Pancreas (tissue), 10 donors: ENCODE data around the gene PRKCA. TPM values are rescaled to one million over a fixed set of nuclear protein-coding genes. Genes with fewer than 3 reads are reported as not detected.

Experiments used
- ATAC-seq, 4 donors: fragments of 200-7000 bp; cut with Tn5 transposase; one replicate each; pipeline versions ENCODE4 v1.8.0 to v1.9.1; 2020; ENCODE audit warnings: mild to moderate bottlenecking in 4 of 4, moderate library complexity in 4 of 4
- DNase-seq, 6 donors: peaks; one replicate each; pipeline ENCODE4 v3.0.0-alpha.2; 2020
- FAIRE-seq: peaks from 2 replicates; lab custom pipeline; 2012; peaks lifted over from hg19 to GRCh38; lab: Jason Lieb, UNC
- H3K27ac ChIP-seq, 4 donors: fragments of 200-600 bp; sonication (generic); 1 replicate in 3 of 4; 2 replicates in 1 of 4; pipeline versions ENCODE4 v1.5.0 to v1.8.0; 2020
- H3K27me3 ChIP-seq, 4 donors: fragments of 200-600 bp; one replicate each; pipeline ENCODE4 v1.8.0; 2021
- H3K36me3 ChIP-seq, 3 donors: fragments of 200-600 bp; sonication (generic) in 1 of 3; one replicate each; pipeline versions ENCODE4 v1.5.0 to v1.8.0; 2020 to 2021
- H3K4me1 ChIP-seq, 3 donors: fragments of 200-600 bp; one replicate each; pipeline ENCODE4 v1.8.0; 2021
- H3K4me3 ChIP-seq, 4 donors: fragments of 200-600 bp; sonication (generic) in 2 of 4; one replicate each; pipeline versions ENCODE4 v1.5.0 to v1.8.0; 2020 to 2021
- H3K9me3 ChIP-seq, 4 donors: fragments of 200-600 bp; one replicate each; pipeline ENCODE4 v1.8.0; 2021
- CTCF ChIP-seq, 4 donors: fragments of 200-600 bp; sonication (generic) in 3 of 4; IDR thresholded peaks; one replicate each; pipeline versions ENCODE4 v1.5.0 to v1.8.0; 2021; ENCODE audit warnings: antibody characterized with exemption in 4 of 4
- WGBS, 2 donors: extraction: QIAGEN DNeasy Blood & Tissue Kit; methylation state at CpG; one replicate each; pipeline ENCODE4 v1.1.7; 2013; 5-methylcytosine and 5-hydroxymethylcytosine counted together
- intact Hi-C, 3 donors: fragments of 100-400 bp; cut with DNase I; formaldehyde crosslinking; loops; one replicate each; pipeline versions ENCODE4 v1.11.1 to v1.14.2; 2022
- polyA plus RNA-seq, 2 donors: library from polyadenylated mRNA; stranded (reverse); fragments of 200-250 nt; gene quantifications; one replicate each; pipeline ENCODE4 v1.2.3, GENCODE V29; 2013
- total RNA-seq, 6 donors: library from RNA; stranded (reverse); fragmentation: NEBNext Ultra II Directional in 4 of 6; extraction: Animal tissue kit (Norgen Biotek cat#: 25700) in 4 of 6; gene quantifications; one replicate each; pipeline versions ENCODE4 v1.2.1 to v1.2.4, GENCODE V29; 2021 to 2023
- donor health status: healthy with polysubstance abuse.
- donor health status: DM: no; HTN: no; CAD: no; lungs with moderate emphysema.
- donor health status: DM: no; HTN: no; CAD: no.
- donor health status: control.
- donor health status: control.
- donor health status: Bipolar disorder and iron deficiency.
- donor health status: DM: yes; HTN: yes; CAD: no.
- donor health status: DM: no; HTN: no; CAD: no.
- donor health status: DM: no; HTN: no; CAD: no.
- donor health status: DM: yes; HTN: yes; CAD: no.

The PRKCA gene
- total and polyA plus RNA-seq, 8 donors, result 3.5 to 22.3 (median 10.2) TPM

GRCh38 chr17:66837885-66838665, 535.7 kb downstream of the PRKCA start:
- H3K4me1 ChIP-seq, result no peaks in the 10 kb centered on the region
- H3K4me3 ChIP-seq, result no peak overlapping the region
- no peaks in the 10 kb centered on the region for H3K9me3 ChIP-seq
- WGBS, 2 donors, result 76 to 86% methylated on average over 11 of the region's 11 CpGs
- no peak for FAIRE-seq
- H3K27ac ChIP-seq, result no peak overlapping the region
- no peak for DNase-seq
- H3K27me3 ChIP-seq, result peaks cover 0 to 5% (median 0%) of the 10 kb centered on the region in 4 donors
- no peak for TF ChIP-seq CTCF (IDR thresholded peaks at IDR 0.05)
- no peak for ATAC-seq
- H3K36me3 ChIP-seq, result no peaks in the 10 kb centered on the region
- intact Hi-C loops, result no loop called here

DNA sequence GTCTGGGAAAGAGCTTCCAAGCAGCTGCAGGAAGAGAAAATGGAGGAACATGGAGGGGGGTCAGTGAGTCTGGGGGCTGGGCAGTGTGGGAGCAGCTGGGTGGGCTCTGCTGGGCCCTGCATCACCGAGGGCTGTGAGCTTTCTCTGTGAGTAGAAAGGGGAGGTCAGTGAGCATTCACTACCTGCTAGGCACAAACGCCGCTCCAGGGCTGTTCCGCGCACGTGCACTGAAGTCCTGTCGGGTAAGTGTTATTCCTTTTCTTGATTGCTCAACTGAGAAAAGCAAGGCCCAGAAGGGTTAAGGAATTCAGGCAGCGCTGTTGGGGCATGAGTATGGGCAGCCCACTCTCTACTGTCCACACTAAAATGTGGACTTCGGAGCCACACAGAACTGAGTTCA, 537.2 kb downstream of the PRKCA start:
- no peak for TF ChIP-seq CTCF (IDR thresholded peaks at IDR 0.05)
- Histone ChIP-seq H3K27me3 (peaks cover 0 to 2% (median 0%) of the 10 kb centered on the region in 4 donors), H3K36me3 (no peaks in the 10 kb centered on the region), H3K4me3 (no peak overlapping the region), H3K4me1 (no peaks in the 10 kb centered on the region), H3K27ac (no peak overlapping the region), H3K9me3 (no peaks in the 10 kb centered on the region)
- 88 to 89% methylated on average over 9 of the region's 9 CpGs for WGBS, 2 donors
- intact Hi-C loops, result no loop called here
- DNase-seq, result no peak
- FAIRE-seq, result no peak
- ATAC-seq, result no peak

DNA sequence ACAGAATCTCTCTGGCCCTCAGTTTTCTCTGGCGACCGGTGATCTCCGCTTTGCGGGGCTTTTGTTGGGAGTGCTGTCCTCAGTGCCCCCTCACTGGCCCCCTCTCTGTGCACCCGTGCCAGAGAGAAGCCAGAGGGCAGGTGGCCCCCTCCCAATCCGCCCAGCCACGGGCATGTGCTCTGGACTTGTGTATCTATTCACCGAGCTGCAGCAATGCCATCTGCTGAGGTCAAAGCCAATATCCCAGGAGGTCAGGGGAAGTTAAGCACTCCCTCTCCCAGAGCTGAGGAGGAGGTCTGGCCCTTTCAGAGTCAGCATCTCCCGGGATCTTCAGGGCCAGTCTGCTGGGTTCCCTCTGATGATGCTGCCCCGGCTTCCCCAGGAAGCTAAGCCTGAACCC, 537.6 kb downstream of the PRKCA start:
- Histone ChIP-seq H3K27me3 (no peaks in the 10 kb centered on the region), H3K4me1 (no peaks in the 10 kb centered on the region), H3K9me3 (no peaks in the 10 kb centered on the region), H3K4me3 (no peak overlapping the region), H3K36me3 (no peaks in the 10 kb centered on the region), H3K27ac (no peak overlapping the region)
- intact Hi-C loops, result no loop called here
- FAIRE-seq, result no peak
- 71 to 72% methylated on average over 10 of the region's 10 CpGs for WGBS, 2 donors
- no peak for ATAC-seq
- no peak for DNase-seq
- TF ChIP-seq CTCF (IDR thresholded peaks at IDR 0.05), result no peak

GRCh38 chr17:66841328-66841727, 538.9 kb downstream of the PRKCA start:
- WGBS, 2 donors, result 43 to 57% methylated on average over 4 of the region's 4 CpGs
- FAIRE-seq, result no peak
- no peaks in the 10 kb centered on the region for H3K9me3 ChIP-seq
- no peak overlapping the region for H3K4me3 ChIP-seq
- TF ChIP-seq CTCF (IDR thresholded peaks at IDR 0.05), result no peak
- no peak overlapping the region for H3K27ac ChIP-seq
- no peak for DNase-seq
- H3K4me1 ChIP-seq, result no peaks in the 10 kb centered on the region
- ATAC-seq, result no peak
- H3K27me3 ChIP-seq, result no peaks in the 10 kb centered on the region
- intact Hi-C loops, result no loop called here
- H3K36me3 ChIP-seq, result no peaks in the 10 kb centered on the region

DNA sequence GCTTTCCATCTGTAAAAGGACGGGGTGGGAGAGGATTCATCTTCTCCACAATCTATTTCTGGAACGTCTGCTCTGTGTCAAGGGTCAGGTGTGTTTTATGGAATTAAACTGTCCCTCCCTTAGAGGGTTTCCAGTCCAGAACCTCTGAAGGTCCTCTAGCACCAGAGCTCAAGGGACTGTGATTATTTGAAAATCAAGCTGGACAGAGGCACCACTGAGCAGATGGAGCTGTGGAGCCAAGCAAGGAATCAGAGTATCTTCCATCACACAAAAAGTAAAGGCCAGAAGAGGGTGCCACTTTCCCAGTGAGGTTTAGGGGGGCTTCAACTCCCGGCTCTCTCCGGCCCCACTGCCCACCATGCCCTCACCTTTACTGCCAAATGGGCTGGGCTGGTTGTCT, 539.3 kb downstream of the PRKCA start:
- H3K36me3 ChIP-seq, result no peaks in the 10 kb centered on the region
- no peak for TF ChIP-seq CTCF (IDR thresholded peaks at IDR 0.05)
- H3K27ac ChIP-seq, result no peak overlapping the region
- intact Hi-C loops, result no loop called here
- DNase-seq, result no peak
- H3K9me3 ChIP-seq, result no peaks in the 10 kb centered on the region
- 70 to 80% methylated on average over 3 to 4 of the region's 4 CpGs for WGBS, 2 donors
- H3K27me3 ChIP-seq, result no peaks in the 10 kb centered on the region
- H3K4me3 ChIP-seq, result no peak overlapping the region
- no peak for ATAC-seq
- no peak for FAIRE-seq
- H3K4me1 ChIP-seq, result no peaks in the 10 kb centered on the region
